ENCODE data around the gene CHKB.

DNA sequence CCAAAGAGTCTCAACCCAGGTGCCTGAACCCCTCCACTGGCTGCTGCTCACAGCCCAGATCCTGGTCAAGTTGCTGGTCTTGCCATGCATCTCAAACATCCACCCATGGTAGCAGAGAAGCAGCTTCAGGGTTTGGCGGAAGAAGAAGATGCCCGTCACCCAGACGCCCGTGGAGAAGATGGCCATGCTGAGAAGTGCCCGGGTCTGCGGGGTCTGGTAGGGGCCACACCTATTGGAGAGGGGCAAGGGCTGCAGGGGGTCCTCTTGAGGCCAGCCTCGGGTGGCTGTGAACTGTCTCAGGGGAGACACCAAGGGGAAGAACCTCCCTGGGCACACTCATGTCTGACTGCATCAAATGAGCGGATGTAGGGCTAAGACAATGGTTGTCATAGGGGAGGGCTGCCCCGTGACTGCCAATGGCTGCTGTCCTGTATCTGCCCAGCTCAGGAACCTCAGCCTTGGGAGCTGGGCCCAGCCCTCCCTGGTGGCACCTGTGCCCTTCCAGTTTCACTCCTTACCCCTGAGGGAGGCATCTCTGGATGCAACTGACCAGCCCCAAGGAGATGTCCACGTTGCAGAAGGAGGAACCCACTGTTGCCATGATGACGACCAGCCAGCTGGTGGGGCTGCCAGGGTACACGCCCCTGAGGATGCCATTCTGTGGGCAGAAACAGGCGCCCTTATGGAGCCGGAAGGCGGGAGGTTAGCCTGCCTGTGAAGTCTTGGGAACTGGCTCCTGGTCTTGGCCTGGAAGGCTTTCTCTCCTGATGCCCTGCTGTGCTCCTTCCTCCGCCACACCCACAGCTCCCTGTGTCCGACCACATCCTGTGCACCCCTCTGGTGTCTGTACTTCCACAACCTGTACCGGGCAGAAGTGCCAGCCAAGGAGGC, 5.6 kb downstream of the CHKB start:
- no peak for TF ChIP-seq POLR2AphosphoS5 (IDR thresholded peaks at IDR 0.05)
- TF ChIP-seq POLR2A (IDR thresholded peaks at IDR 0.05; ENCODE audit: low read depth), result no peak
- no peak for TF ChIP-seq CTCF (IDR thresholded peaks at IDR 0.05)

All from esophagus muscularis mucosa (tissue), 3 donors.